Measurements from ENCODE around the gene LRMDA.
"Not testable (repeated sequence)": the region's sequence is repeated elsewhere in the genome, so short reads cannot be mapped to it uniquely, and the experiment has no call there.

LRMDA gene

DNA sequence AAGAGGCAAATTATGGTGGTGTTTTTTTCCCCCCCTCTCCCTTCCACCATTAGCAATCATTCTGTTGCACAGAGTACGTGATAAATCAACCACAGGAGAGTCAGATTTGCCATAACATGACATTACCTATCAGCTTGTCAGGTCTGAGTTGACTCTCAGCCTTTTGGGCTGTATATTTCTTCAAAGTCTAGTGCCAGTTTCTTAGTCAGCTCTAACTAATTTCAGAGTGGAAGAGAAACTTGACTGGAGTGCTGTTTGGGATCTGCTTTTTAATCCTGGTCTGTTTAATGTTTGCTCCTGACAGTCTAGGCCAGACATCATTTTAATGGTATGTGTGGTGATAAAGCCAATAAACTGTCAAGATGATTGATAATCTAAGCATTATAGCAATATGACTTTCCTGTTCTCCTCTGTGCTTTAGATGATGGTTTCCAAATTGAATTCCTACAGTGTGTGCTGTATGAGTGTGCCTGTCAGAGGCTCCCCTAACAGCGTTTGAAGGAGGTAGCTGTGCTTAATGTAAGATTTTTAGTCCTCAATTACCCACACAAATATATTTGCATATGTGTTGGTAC lies 76.9 kb downstream of the LRMDA start:
- no peak for DNase-seq

DNA sequence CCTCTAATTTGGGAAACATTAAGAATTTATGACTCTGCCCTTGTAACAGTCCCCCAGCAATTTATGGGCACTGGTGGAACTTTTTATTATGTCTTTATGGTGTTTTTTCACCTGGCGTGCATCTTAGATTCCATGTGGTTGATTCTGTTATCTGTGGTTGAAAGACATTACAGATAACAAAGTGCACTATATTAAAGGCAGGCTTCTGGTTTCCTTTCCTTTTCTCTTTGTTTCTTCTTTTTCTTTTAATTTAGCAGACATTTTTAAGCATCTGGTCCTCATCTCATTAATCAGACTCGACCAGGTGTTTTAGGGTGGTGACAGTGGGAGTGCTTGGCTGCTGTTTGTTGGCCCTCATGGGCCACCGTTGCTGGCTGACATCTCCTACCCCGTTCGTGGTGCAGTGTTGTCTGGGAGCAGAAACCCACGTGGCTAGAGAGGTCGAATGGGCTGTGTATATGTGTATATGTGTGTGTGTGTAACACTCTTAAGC lies 77.4 kb downstream of the LRMDA start:
- no peak for DNase-seq

DNA sequence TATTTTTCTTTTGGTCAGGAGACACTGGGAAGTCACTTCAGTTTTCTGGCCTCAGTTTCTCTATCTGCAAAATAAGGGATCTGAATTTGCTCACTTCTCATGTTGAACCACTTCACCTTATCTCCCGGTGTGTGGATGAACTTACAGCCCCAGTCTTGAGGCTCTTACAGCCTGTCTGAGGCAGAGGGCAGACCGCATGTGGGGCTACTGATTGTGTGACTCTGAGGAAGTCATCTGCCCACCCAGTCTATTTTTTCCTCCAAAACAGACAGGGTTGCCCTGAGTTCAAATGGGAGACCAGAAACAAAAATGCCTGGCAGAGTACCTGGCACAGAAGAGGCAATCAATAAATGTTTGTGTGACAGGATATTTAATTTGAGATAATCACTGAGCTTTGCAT lies 78.3 kb downstream of the LRMDA start:
- DNase-seq: no peak

- DNase-seq: no peak
Measured at GRCh38 chr10:75511011-75511410, 79.6 kb downstream of the LRMDA start.

- no peak for DNase-seq
Measured at GRCh38 chr10:75512203-75512933, 80.9 kb downstream of the LRMDA start.

- DNase-seq: no peak
Measured at GRCh38 chr10:75513292-75513885, 82.0 kb downstream of the LRMDA start.

- DNase-seq: no peak
Measured at GRCh38 chr10:75514830-75515229, 83.4 kb downstream of the LRMDA start.

- not testable (repeated sequence) for DNase-seq
Measured at GRCh38 chr10:75516154-75516553, 84.7 kb downstream of the LRMDA start.

GRCh38 chr10:75519213-75519612 lies 87.8 kb downstream of the LRMDA start:
- not testable (repeated sequence) for DNase-seq

GRCh38 chr10:75521194-75521829 lies 89.9 kb downstream of the LRMDA start:
- not testable (repeated sequence) for DNase-seq

GRCh38 chr10:75525067-75525466 lies 93.6 kb downstream of the LRMDA start:
- DNase-seq: no peak

- no peak for DNase-seq
Measured at GRCh38 chr10:75525646-75526045, 94.2 kb downstream of the LRMDA start.

- DNase-seq: no peak
Measured at GRCh38 chr10:75527542-75527941, 96.1 kb downstream of the LRMDA start.

- DNase-seq: no peak
Measured at GRCh38 chr10:75528392-75528791, 97.0 kb downstream of the LRMDA start.

- DNase-seq: no peak
Measured at GRCh38 chr10:75530299-75530698, 98.9 kb downstream of the LRMDA start.

GRCh38 chr10:75531571-75532031 lies 100.2 kb downstream of the LRMDA start:
- DNase-seq: no peak

GRCh38 chr10:75532253-75532924 lies 101.0 kb downstream of the LRMDA start:
- DNase-seq: no peak

GRCh38 chr10:75538144-75538543 lies 106.7 kb downstream of the LRMDA start:
- no peak for DNase-seq

DNA sequence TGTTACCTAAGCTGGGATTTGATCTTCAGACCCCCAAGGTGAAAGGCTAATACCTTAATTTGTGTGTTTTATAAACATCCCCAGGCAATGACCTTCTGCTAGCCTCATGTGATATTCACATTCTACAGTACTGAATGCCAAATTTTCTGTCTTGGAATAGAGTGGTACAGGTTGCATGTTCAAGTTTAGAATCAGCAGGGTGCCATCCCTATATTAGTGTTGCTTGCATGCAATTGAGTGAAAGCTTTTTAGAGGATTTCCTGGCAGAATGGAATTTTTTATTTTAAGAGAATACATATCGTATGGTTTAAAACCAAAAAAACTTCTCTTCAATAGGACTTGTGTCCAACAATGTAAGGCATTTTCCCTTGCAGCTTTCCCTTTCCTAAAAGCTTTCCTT lies 107.3 kb downstream of the LRMDA start:
- DNase-seq: no peak

DNA sequence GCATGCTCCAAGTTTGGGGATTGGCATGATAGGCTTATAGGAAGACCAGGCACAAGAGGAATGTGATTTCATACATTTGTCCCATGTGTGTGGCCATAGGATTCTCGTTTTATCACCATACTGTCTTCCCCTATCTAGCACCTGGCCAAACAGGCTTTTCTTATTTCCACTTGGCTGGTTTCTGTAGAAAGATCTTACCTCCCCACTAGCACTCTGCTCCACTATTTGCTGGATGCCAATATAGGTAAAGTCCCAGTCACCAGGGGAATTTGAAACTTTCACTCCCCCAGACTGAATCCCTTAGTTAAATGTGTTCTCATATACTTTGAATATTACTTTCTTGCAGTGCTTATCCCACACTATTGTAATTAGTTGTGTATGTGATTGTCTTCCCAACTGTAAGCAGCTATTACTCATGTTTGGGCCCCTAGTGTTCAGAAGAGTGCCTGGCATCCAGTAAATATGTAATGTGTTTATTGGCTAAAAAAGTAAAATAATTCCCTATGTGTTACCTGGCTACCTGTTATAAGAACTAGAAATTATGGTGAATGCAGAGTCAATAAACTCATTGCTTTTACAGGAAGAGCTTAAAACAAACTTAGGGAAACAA lies 109.0 kb downstream of the LRMDA start:
- no peak for DNase-seq

GRCh38 chr10:75540981-75541380 lies 109.6 kb downstream of the LRMDA start:
- no peak for DNase-seq

GRCh38 chr10:75541411-75541810 lies 110.0 kb downstream of the LRMDA start:
- DNase-seq: no peak

GRCh38 chr10:75542084-75542483 lies 110.7 kb downstream of the LRMDA start:
- no peak for DNase-seq
